Small intestine (tissue), 7 donors: ENCODE measurements around the gene PET100. TPM values are rescaled to one million over a fixed set of nuclear protein-coding genes. Genes with fewer than 3 reads are reported as not detected.

Experiments used
- DNase-seq, 2 donors: peaks; one replicate each; pipeline versions ENCODE4 v3.0.0 to v3.0.0-alpha.2; 2013
- FAIRE-seq: peaks from 2 replicates; lab custom pipeline; 2012; peaks lifted over from hg19 to GRCh38; lab: Jason Lieb, UNC
- H3K27ac ChIP-seq, 3 donors: one replicate each; pipeline ENCODE4 v1.5.1; 2013; ENCODE audit warnings: low read length in 2 of 3, mild to moderate bottlenecking in 2 of 3, control low read depth in 1 of 3, inconsistent platforms in 1 of 3, low read depth in 1 of 3, moderate library complexity in 1 of 3
- H3K27me3 ChIP-seq, 3 donors: one replicate each; pipeline ENCODE4 v1.6.1; 2013; ENCODE audit warnings: low read length in 3 of 3, inconsistent platforms in 1 of 3; ENCODE audit not compliant: control insufficient read depth in 3 of 3, insufficient read depth in 3 of 3
- H3K36me3 ChIP-seq, 3 donors: one replicate each; pipeline ENCODE4 v1.6.1; 2013; ENCODE audit warnings: low read length in 3 of 3, inconsistent platforms in 1 of 3, low read depth in 1 of 3, mild to moderate bottlenecking in 1 of 3, moderate library complexity in 1 of 3; ENCODE audit not compliant: control insufficient read depth in 3 of 3, insufficient read depth in 2 of 3
- H3K4me1 ChIP-seq, 3 donors: one replicate each; pipeline ENCODE4 v1.6.1; 2013; ENCODE audit warnings: low read length in 2 of 3, inconsistent platforms in 1 of 3, low read depth in 1 of 3, mild to moderate bottlenecking in 1 of 3, moderate library complexity in 1 of 3; ENCODE audit not compliant: control insufficient read depth in 3 of 3, insufficient read depth in 2 of 3
- H3K4me3 ChIP-seq, 3 donors: one replicate each; pipeline ENCODE4 v1.5.1; 2013; ENCODE audit warnings: low read length in 3 of 3, control low read depth in 1 of 3, inconsistent platforms in 1 of 3, low read depth in 1 of 3, mild to moderate bottlenecking in 1 of 3, moderate library complexity in 1 of 3
- H3K9me3 ChIP-seq, 2 donors: one replicate each; pipeline ENCODE4 v1.6.1; 2013; ENCODE audit warnings: low read depth in 1 of 2, low read length in 1 of 2; ENCODE audit not compliant: control insufficient read depth in 2 of 2, insufficient read depth in 1 of 2
- WGBS, 3 donors: extraction: QIAGEN DNeasy Blood & Tissue Kit; methylation state at CpG; one replicate each; pipeline ENCODE4 v1.1.7; 2013; 5-methylcytosine and 5-hydroxymethylcytosine counted together
- polyA plus RNA-seq, 4 donors: library from polyadenylated mRNA; stranded (reverse) in 3 of 4; unstranded in 1 of 4; fragments of 200-250 nt in 3 of 4; fragments of 120-200 nt in 1 of 4; gene quantifications; one replicate each; pipeline versions ENCODE4 v1.2.1 to v1.2.3, GENCODE V29; 2013
- donor health status: healthy with polysubstance abuse.
- donor health status: control.
- donor health status: control.
- donor health status: Bipolar disorder and iron deficiency.
- donor health status: healthy.

PET100 gene
- polyA plus RNA-seq, 4 donors: 43.7 to 149 (median 104) TPM

GRCh38 chr19:7624810-7625209 is 4.8 kb upstream of the PET100 start:
- FAIRE-seq: no peak
- Histone ChIP-seq H3K9me3 (no peaks in the 10 kb centered on the region), H3K27ac (no peak overlapping the region), H3K4me3 (no peak overlapping the region), H3K4me1 (peaks cover 3 to 6% (median 4%) of the 10 kb centered on the region in 3 donors), H3K36me3 (peaks cover 17 to 83% (median 18%) of the 10 kb centered on the region in 3 donors), H3K27me3 (no peaks in the 10 kb centered on the region)
- WGBS, 3 donors: 94 to 95% (median 94%) methylated on average over 15 to 17 of the region's 17 CpGs
- no peak for DNase-seq

- Histone ChIP-seq H3K4me3 (no peak overlapping the region), H3K27ac (no peak overlapping the region), H3K27me3 (no peaks in the 10 kb centered on the region), H3K4me1 (peaks cover 3 to 10% (median 6%) of the 10 kb centered on the region in 3 donors), H3K36me3 (peaks cover 13 to 74% (median 15%) of the 10 kb centered on the region in 3 donors), H3K9me3 (no peaks in the 10 kb centered on the region)
- 96 to 97% (median 96%) methylated on average over 33 to 34 of the region's 34 CpGs for WGBS, 3 donors
- DNase-seq (no peak), FAIRE-seq (no peak)
Measured at GRCh38 chr19:7625763-7626372, 3.7 kb upstream of the PET100 start.

- 92 to 94% (median 92%) methylated on average over 23 to 24 of the region's 24 CpGs for WGBS, 3 donors
- no peak overlapping the region for H3K4me3 ChIP-seq
- peaks cover 3 to 10% (median 6%) of the 10 kb centered on the region in 3 donors for H3K4me1 ChIP-seq
- DNase-seq: no peak
- FAIRE-seq: no peak
- no peaks in the 10 kb centered on the region for H3K27me3 ChIP-seq
- no peaks in the 10 kb centered on the region for H3K9me3 ChIP-seq
- H3K27ac ChIP-seq: no peak overlapping the region
- H3K36me3 ChIP-seq: peaks cover under 1 to 71% (median 12%) of the 10 kb centered on the region in 3 donors
Measured at GRCh38 chr19:7627166-7627565, 2.4 kb upstream of the PET100 start.

DNA sequence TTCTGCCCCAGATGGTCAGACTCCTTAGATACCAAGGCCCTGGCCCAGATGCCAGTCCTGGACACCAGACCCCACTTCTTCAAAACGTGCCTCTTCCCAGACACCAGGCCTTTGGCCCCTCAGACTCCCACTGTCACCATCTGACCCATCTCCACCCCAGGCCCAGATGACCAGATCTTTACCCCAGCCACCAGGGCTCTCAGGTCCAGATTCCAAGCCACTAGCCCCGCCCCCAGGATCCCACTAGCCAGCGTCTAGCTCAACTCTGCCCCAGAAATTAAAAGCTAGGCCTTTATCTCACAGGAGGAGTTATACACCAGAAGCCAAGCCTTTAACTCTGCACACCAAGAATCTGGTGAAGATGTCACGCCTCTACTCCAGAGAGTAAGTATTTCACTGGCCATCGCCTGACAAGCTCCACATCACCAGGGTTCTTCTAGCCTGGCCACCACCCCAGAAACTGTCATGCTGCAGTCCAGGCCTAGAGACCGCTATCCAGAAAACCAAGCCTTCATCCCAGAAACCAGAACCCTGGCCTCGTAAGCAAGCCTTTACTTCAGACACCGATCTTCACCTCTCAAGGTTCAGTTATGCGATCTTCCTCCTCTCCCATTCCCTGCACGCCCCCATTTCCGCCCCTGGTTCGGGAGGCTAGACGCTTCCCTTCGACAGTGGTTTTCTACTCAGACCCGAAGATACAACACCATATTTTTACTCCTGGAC is 843 bp upstream of the PET100 start:
- Histone ChIP-seq H3K9me3 (no peaks in the 10 kb centered on the region), H3K27me3 (no peaks in the 10 kb centered on the region), H3K4me1 (peaks cover 3 to 10% (median 6%) of the 10 kb centered on the region in 3 donors), H3K36me3 (peaks cover 0 to 66% (median 4%) of the 10 kb centered on the region in 3 donors), H3K4me3 (peak overlapping the region; percentile 81 to 97 (median 83)), H3K27ac (peak overlapping the region; percentile 34 to 83 (median 35))
- DNase-seq (no peak), FAIRE-seq (no peak)
- WGBS, 3 donors: 3 to 5% (median 5%) methylated on average over 15 of the region's 15 CpGs

- no peak overlapping the region for H3K4me3 ChIP-seq
Measured at GRCh38 chr19:7631577-7631976, 2.0 kb downstream of the PET100 start.

DNA sequence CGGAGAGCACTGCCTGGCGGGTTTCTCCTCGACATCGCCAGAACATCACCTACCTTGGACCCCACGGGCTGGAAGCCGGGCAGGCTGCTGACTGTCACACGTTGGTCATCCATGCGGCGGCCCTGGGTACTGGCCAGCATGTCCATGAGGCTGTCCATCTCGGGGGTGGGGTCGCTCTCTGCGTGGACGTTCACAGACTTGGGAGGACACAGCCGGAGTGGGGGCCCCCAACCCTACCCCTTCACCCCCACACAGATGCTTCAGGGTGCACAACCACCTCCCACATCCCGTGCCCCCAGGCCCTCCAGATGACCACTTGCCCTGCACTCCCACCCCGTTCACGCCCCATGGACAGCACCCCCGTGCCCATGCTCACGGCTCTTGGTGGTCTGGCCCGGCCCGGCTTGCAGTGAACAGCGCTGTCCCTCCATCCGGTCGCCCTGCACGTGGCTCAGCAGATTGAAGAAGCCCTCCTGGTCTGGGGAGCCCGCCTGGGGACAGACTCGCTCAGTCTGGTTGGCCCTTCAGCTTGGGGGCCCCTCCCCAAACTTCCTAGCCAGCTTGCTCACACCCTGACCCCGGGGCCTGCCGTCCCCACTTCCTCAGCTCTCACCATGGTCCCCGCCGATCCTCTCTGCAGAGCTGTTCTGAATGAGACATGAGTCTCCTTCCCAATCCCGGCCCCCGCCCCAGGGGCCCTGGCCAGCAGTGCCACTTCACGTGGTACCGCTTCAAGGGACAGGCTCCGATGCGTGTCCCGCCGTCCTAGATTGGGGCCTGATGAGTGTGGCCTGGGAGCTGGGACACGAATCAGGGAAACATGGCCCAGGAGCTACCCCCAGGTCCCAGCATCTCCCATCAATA is 3.0 kb downstream of the PET100 start:
- Histone ChIP-seq H3K27me3 (peaks cover 0 to 7% (median 0%) of the 10 kb centered on the region in 3 donors), H3K4me1 (peaks cover 3 to 13% (median 6%) of the 10 kb centered on the region in 3 donors), H3K36me3 (peaks cover 0 to 28% (median 0%) of the 10 kb centered on the region in 3 donors), H3K27ac (no peak overlapping the region), H3K9me3 (no peaks in the 10 kb centered on the region), H3K4me3 (no peak overlapping the region)
- DNase-seq: no peak
- WGBS, 3 donors: 90 to 94% (median 93%) methylated on average over 39 to 40 of the region's 40 CpGs
- no peak for FAIRE-seq

More at GRCh38 chr19:7631577-7631976, 2.0 kb downstream of the PET100 start:
- Histone ChIP-seq H3K4me1 (peaks cover 3 to 11% (median 6%) of the 10 kb centered on the region in 3 donors), H3K27ac (no peak overlapping the region), H3K27me3 (peaks cover 0 to 7% (median 0%) of the 10 kb centered on the region in 3 donors), H3K9me3 (no peaks in the 10 kb centered on the region), H3K36me3 (peaks cover 0 to 38% (median 0%) of the 10 kb centered on the region in 3 donors)
- WGBS, 3 donors: 89 to 91% (median 91%) methylated on average over 12 of the region's 12 CpGs
- DNase-seq (no peak), FAIRE-seq (no peak)

DNA sequence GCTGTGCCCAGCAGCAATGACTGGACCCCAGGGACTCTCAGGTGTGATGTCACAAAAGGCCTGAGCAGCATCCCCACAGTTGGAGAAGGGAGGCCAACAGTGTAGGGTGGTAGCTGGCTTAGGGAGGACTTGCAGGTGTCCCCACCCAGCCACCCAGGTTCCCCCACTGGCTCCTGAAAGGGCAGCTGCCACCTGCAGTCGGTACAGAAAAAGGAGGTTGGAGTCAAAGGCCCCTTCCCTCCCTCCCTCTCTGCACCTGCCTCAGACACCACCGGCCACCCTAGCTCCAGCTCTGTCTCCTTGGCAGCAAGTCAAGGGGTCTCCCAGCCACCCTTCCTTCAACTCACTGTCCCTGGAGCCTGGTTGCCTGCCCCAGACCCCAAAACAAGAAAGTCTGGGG is 4.1 kb downstream of the PET100 start, which contains the start of gene PCP2:
PCP2 (minus strand) TSS at position 22 of the 400 bp plus-strand sequence. CDS start 262 bp downstream, outside the sequence.
- WGBS, 3 donors: 22 to 36% (median 29%) methylated on average over 1 to 2 of the region's 2 CpGs

More for the DNA sequence above, 4.1 kb downstream of the PET100 start, which contains the start of gene PCP2:
- Histone ChIP-seq H3K4me1 (peaks cover 0 to 12% (median 0%) of the 10 kb centered on the region in 3 donors), H3K27me3 (peaks cover 0 to 7% (median 0%) of the 10 kb centered on the region in 3 donors), H3K27ac (no peak within 1 kb of the TSS), H3K4me3 (no peak within 1 kb of the TSS), H3K9me3 (no peaks in the 10 kb centered on the region), H3K36me3 (peaks cover 0 to 24% (median 0%) of the 10 kb centered on the region in 3 donors)
- DNase-seq: no peak
- FAIRE-seq: no peak
